SK-N-MC (cell line): Measurements from ENCODE around the gene ZNFX1.

ENCODE experiments used
- EZH2 ChIP-seq: fragments of 200-600 bp; sonication (generic); IDR thresholded peaks from one replicate; pipeline ENCODE4 v1.6.1; 2017; ENCODE audit warnings: antibody characterized with exemption
- FOXP2 ChIP-seq: optimal IDR thresholded peaks from 2 replicates; pipeline ENCODE3; 2011; ENCODE audit warnings: mild to moderate bottlenecking, moderate library complexity; ENCODE audit not compliant: insufficient read depth; ENCODE audit errors: extremely low read length, control extremely low read depth
- POLR2AphosphoS5 ChIP-seq: IDR thresholded peaks from 2 replicates; pipeline ENCODE4 v1.6.1; 2012; ENCODE audit warnings: mild to moderate bottlenecking, low read depth, low read length, borderline replicate concordance

DNA sequence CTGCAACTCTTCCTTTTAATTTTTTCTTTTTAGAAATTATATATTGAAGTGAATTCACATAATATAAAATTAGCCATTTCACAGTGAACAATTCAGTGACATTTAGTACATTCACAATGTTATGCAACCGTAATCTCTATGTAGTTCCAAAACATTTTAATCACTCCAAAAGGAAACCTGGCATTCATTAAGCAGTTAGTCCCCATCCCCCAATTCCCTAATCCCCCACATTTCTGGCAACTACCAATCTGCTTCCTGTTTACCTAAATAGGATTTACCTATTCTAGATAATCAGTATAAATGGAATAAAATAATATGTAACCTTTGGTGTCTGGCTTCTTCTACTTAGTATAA is 67.1 kb downstream of the ZNFX1 start:
- TF ChIP-seq POLR2AphosphoS5 (no peak), EZH2 (no peak), FOXP2 (no peak)
